ENCODE results near the gene MICOS13. TPM values are rescaled to one million over a fixed set of nuclear protein-coding genes. Genes with fewer than 3 reads are reported as not detected.

The MICOS13 gene
- total and polyA plus RNA-seq, 2 experiments from 2014 or later: 15.5 to 54.6 TPM

GRCh38 chr19:5643060-5643459 lies 37.3 kb downstream of the MICOS13 start (continued):
- no peak for TF ChIP-seq ZNF462 (CRISPR knock-in tag; IDR thresholded peaks at IDR 0.05)

GRCh38 chr19:5642204-5642603 lies 38.1 kb downstream of the MICOS13 start:
- Mint-ChIP-seq H3K4me3 (no peak overlapping the region), H3K27ac (no peak overlapping the region), H3K27me3 (ENCODE audit: insufficient read depth, low read depth, poor library complexity) (peaks cover 1% of the 10 kb centered on the region), H3K4me1 (no peaks in the 10 kb centered on the region; the same call in 2 of the 3 replicates), H3K36me3 (ENCODE audit: low read depth) (peaks cover 63% of the 10 kb centered on the region), H3K9me3 (no peaks in the 10 kb centered on the region)
- DNase-seq (ENCODE audit: low spot score) (no peak), ATAC-seq (no peak)
- no peak overlapping the region for H3K27ac ChIP-seq (ENCODE audit: low read depth)
- no peaks in the 10 kb centered on the region for H3K27me3 ChIP-seq (ENCODE audit: insufficient read depth)
- TF ChIP-seq EZH2phosphoT487 (IDR thresholded peaks at IDR 0.05; ENCODE audit: unreplicated experiment) (no peak), ETS1 (IDR thresholded peaks at IDR 0.05) (no peak), NANOG (IDR thresholded peaks at IDR 0.05; ENCODE audit: borderline replicate concordance) (no peak), ZNF462 (CRISPR knock-in tag; IDR thresholded peaks at IDR 0.05) (no peak)
- H4K20me1 ChIP-seq (replicated peaks; ENCODE audit: insufficient read depth): peaks cover 87% of the 10 kb centered on the region
- H3F3A ChIP-seq (replicated peaks; ENCODE audit: low read depth): peaks cover 13% of the 10 kb centered on the region; the same call in 1 of the 2 replicates
- no peak overlapping the region for H3K4me2 ChIP-seq
- H3K79me2 ChIP-seq (replicated peaks; ENCODE audit: insufficient read depth): peaks cover 95% of the 10 kb centered on the region
- H3K4me3 ChIP-seq: no peak overlapping the region
- no peaks in the 10 kb centered on the region for H3K9me2 ChIP-seq (ENCODE audit: insufficient read depth)
- peaks cover 47% of the 10 kb centered on the region for H3K36me3 ChIP-seq (ENCODE audit: insufficient read depth)
- H3K4me1 ChIP-seq (ENCODE audit: insufficient read depth): no peaks in the 10 kb centered on the region
- no peak overlapping the region for H2AFZ ChIP-seq

All from GM23338 (cell line).